HCT116 (cell line): ENCODE measurements around the gene SANBR. TPM values are rescaled to one million over a fixed set of nuclear protein-coding genes. Genes with fewer than 3 reads are reported as not detected.
"Not testable (repeated sequence)": the region's sequence is repeated elsewhere in the genome, so short reads cannot be mapped to it uniquely, and the experiment has no call there.

Experiments used
- ATAC-seq: fragments of 200-7000 bp; cut with Tn5 transposase; 2 replicates; pipeline ENCODE4 v1.9.1; 2020; ENCODE audit warnings: mild to moderate bottlenecking, moderate library complexity
- BruUV-seq: library from RNA; stranded (reverse); fragments of 400-500 nt; replicated peaks from 2 replicates; lab custom pipeline; 2021; lab: Mats Ljungman, UMichigan
- CTCF ChIA-PET: fragments of 300-600 bp; sonication (Branson Sonifier 250); formaldehyde crosslinking; loops from one replicate; lab custom pipeline; 2021; ENCODE audit warnings: antibody characterized with exemption; lab: Charles Lee
- POLR2A ChIA-PET: fragments of 300-600, 350-600 bp; sonication (Branson Sonifier 250); formaldehyde crosslinking; loops from one replicate; lab custom pipeline; 2021; ENCODE audit warnings: antibody characterized with exemption; lab: Charles Lee
- RAD21 ChIA-PET, 2 experiments: fragments of 300-600 bp; sonication (Branson Sonifier 250); formaldehyde crosslinking; loops; one replicate each; lab custom pipeline; 2023; ENCODE audit warnings: low total read pairs in 2 of 2; ENCODE audit not compliant: uncharacterized antibody in 2 of 2, unreplicated experiment in 2 of 2, low non-redundant PET in 1 of 2; lab: Charles Lee
- DNase-seq: peaks from one replicate; pipeline ENCODE4 v3.0.0-alpha.2; 2010; ENCODE audit warnings: low read depth, low spot score
- H2AFZ ChIP-seq: fragments of 200-600 bp; shearing (Covaris generic), sonication (generic); 2 replicates; pipeline ENCODE4 v1.6.1; 2017; ENCODE audit warnings: low read depth, mixed run types, mixed read lengths, antibody characterized with exemption, low read length; ENCODE audit not compliant: poor library complexity, severe bottlenecking
- H3K27ac ChIP-seq: 2 replicates; pipeline ENCODE4 v1.5.1; 2012; ENCODE audit warnings: low read depth, low read length
- H3K27me3 ChIP-seq: fragments of 200-600 bp; sonication (generic); 2 replicates; pipeline ENCODE4 v1.6.1; 2016; ENCODE audit warnings: mixed run types, low read length, mixed read lengths; ENCODE audit not compliant: insufficient read depth
- H3K36me3 ChIP-seq, 2 experiments: fragments of 200-500 bp in 1 of 2; fragments of 200-600 bp in 1 of 2; sonication (Bioruptor generic) in 1 of 2; sonication (generic) in 1 of 2; 2 replicates each; pipeline versions ENCODE4 v1.5.1 to v1.6.1; 2014 to 2016; ENCODE audit warnings: low read length in 2 of 2, inconsistent platforms in 1 of 2, mixed read lengths in 1 of 2, mixed run types in 1 of 2; ENCODE audit not compliant: insufficient read depth in 2 of 2, control insufficient read depth in 1 of 2
- H3K4me1 ChIP-seq, 2 experiments: fragments of 200-600 bp in 1 of 2; sonication (generic) in 1 of 2; 2 replicates each; pipeline versions ENCODE4 v1.5.1 to v1.6.1; 2012 to 2017; ENCODE audit warnings: low read length in 2 of 2, inconsistent platforms in 1 of 2, mild to moderate bottlenecking in 1 of 2, mixed read lengths in 1 of 2, mixed run types in 1 of 2, moderate library complexity in 1 of 2; ENCODE audit not compliant: insufficient read depth in 2 of 2, control insufficient read depth in 1 of 2
- H3K4me2 ChIP-seq: fragments of 200-600 bp; sonication (generic); 2 replicates; pipeline ENCODE4 v1.6.1; 2017; ENCODE audit warnings: mixed run types, low read length, mixed read lengths
- H3K4me3 ChIP-seq, 2 experiments: fragments of 200-600 bp in 1 of 2; sonication (generic) in 1 of 2; replicated peaks in 1 of 2; 2 replicates each; pipeline ENCODE4 v1.5.1; 2011 to 2016; ENCODE audit warnings: low read length in 2 of 2, control low read depth in 1 of 2, low read depth in 1 of 2, mild to moderate bottlenecking in 1 of 2, mixed read lengths in 1 of 2, mixed run types in 1 of 2
- H3K79me2 ChIP-seq: fragments of 200-600 bp; sonication (generic); 2 replicates; pipeline ENCODE4 v1.6.1; 2017; ENCODE audit warnings: mild to moderate bottlenecking, mixed run types, low read length, moderate library complexity, mixed read lengths; ENCODE audit not compliant: insufficient read depth
- H3K9ac ChIP-seq: fragments of 200-600 bp; sonication (generic); 2 replicates; pipeline ENCODE4 v1.6.1; 2016; ENCODE audit warnings: low read length, mixed read lengths
- H3K9me2 ChIP-seq: fragments of 200-600 bp; sonication (generic), shearing (Covaris generic); 2 replicates; pipeline ENCODE4 v1.6.1; 2017; ENCODE audit warnings: mixed run types, mild to moderate bottlenecking, moderate library complexity; ENCODE audit not compliant: insufficient read depth
- H3K9me3 ChIP-seq, 2 experiments: fragments of 200-500 bp in 1 of 2; fragments of 200-600 bp in 1 of 2; sonication (Bioruptor generic) in 1 of 2; sonication (generic) in 1 of 2; 2 replicates each; pipeline ENCODE4 v1.6.1; 2014 to 2017; ENCODE audit warnings: low read length in 2 of 2, mixed read lengths in 2 of 2, inconsistent platforms in 1 of 2, low read depth in 1 of 2, mild to moderate bottlenecking in 1 of 2, mixed run types in 1 of 2, moderate library complexity in 1 of 2; ENCODE audit not compliant: control insufficient read depth in 1 of 2, insufficient read depth in 1 of 2
- H4K20me1 ChIP-seq: fragments of 200-600 bp; sonication (generic), shearing (Covaris generic); 2 replicates; pipeline ENCODE4 v1.6.1; 2017; ENCODE audit warnings: mixed run types, mild to moderate bottlenecking, moderate library complexity; ENCODE audit not compliant: insufficient read depth
- CEBPB ChIP-seq: IDR thresholded peaks from 2 replicates; pipeline ENCODE4 v1.6.1; 2012; ENCODE audit warnings: low read depth
- POLR2AphosphoS5 ChIP-seq: IDR thresholded peaks from 2 replicates; pipeline ENCODE4 v1.6.1; 2011; ENCODE audit warnings: mild to moderate bottlenecking, low read depth, low read length, moderate library complexity
- intact Hi-C: fragments of 100-400 bp; cut with micrococcal nuclease; formaldehyde crosslinking; loops from 2 replicates; pipeline ENCODE4 v1.10.0; 2022
- total RNA-seq: library from RNA; stranded (reverse); gene quantifications from one replicate; pipeline ENCODE4 v1.2.1, GENCODE V29; 2021; ENCODE audit not compliant: unreplicated experiment

Gene SANBR
- total RNA-seq, 1 experiment from 2014 or later: 4.6 TPM

DNA sequence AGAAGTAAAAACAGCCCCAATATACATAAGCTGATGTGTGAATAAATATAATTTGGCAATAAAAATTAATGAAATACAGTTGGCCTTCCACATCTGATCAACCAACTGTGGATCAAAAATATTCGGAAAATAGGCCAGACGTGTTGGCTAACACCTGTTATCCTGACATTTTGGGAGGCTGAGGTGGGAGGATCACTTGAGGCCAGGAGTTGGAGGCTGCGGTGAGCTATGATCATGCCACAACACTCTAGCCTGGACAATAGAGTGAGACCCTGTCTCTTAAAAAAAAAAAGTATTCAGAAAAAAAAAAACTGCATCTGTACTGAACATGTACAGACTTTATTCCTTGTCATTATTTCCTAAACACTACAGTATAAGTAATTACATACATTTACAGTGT is 36.1 kb upstream of the SANBR start:
- POLR2A ChIA-PET: no interaction called here
- Histone ChIP-seq H3K79me2 (peaks cover 17% of the 10 kb centered on the region), H3K27ac (no peak overlapping the region), H3K4me2 (no peak overlapping the region), H3K9me2 (no peaks in the 10 kb centered on the region), H3K4me3 (no peak overlapping the region), H3K4me1 (no peaks in the 10 kb centered on the region), H2AFZ (no peak overlapping the region), H3K36me3 (peaks cover 14 to 19% of the 10 kb centered on the region in 2 experiments), H3K9ac (no peak overlapping the region), H4K20me1 (no peaks in the 10 kb centered on the region)
- no peak for ATAC-seq
- intact Hi-C loops: no loop called here
- BruUV-seq: no TSS peak
- RAD21 ChIA-PET: no interaction called here
- CTCF ChIA-PET: interaction anchor here (0.7 kb wide), 1 partner anchor 252 kb away, joined by 3 read pairs; no protein-coding TSS in a partner anchor
- TF ChIP-seq CEBPB (no peak), POLR2AphosphoS5 (no peak)
- TF ChIP-seq, all 23 proteins: peak for 0
- Histone ChIP-seq H3K9me3 (no peaks in the 10 kb centered on the region), H3K27me3 (no peaks in the 10 kb centered on the region)
- no peak for DNase-seq

DNA sequence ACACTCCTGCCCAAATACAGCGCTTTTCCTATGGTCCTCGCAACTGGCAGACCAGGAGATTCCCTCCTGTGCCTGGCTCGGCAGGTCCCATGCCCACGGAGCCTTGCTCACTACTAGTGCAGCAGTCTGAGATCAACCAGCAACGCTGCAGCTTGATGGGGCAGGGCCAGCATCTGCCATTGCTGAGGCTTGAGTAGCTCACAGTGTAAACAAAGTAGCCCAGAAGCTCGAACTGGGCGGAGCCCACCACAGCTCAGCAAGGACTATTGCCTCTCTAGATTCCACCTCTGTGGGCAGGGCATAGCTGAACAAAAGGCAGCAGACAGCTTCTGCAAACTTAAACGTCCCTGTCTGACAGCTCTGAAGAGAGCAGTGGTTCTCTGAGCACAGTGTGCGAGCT is 31.1 kb upstream of the SANBR start:
- POLR2A ChIA-PET: not testable (repeated sequence)

DNA sequence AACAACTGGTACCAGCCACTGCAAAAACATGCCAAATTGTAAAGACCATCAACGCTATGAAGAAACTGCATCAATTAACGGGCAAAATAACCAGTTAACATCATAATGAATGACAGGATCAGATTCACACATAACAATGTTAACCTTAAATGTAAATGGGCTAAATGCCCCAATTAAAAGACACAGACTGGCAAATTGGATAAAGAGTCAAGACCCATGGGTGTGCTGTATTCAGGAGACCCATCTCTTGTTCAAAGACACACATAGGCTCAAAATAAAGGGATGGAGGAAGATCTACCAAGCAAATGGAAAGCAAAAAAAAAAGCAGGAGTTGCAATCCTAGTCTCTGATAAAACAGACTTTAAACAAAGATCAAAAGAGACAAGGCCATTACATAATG is 29.0 kb upstream of the SANBR start:
- intact Hi-C loops, CTCF ChIA-PET, DNase-seq, H3K4me1 ChIP-seq, H3K4me3 ChIP-seq, POLR2A ChIA-PET, H3K27me3 ChIP-seq, H3K4me2 ChIP-seq, H3K9me3 ChIP-seq, H3K9ac ChIP-seq, H2AFZ ChIP-seq, ATAC-seq, BruUV-seq, RAD21 ChIA-PET, H3K27ac ChIP-seq, H4K20me1 ChIP-seq, H3K9me2 ChIP-seq, H3K79me2 ChIP-seq: not testable (repeated sequence)
- H3K36me3 ChIP-seq: peaks cover 9 to 16% of the 10 kb centered on the region in 2 experiments; a peak in 3 of 4 replicates

More for the DNA sequence above, 31.1 kb upstream of the SANBR start:
- H3K4me3 ChIP-seq, H3K9me2 ChIP-seq, H3K9ac ChIP-seq, H3K4me2 ChIP-seq, CTCF ChIA-PET, BruUV-seq, ATAC-seq, H3K79me2 ChIP-seq, H3K9me3 ChIP-seq, H3K27ac ChIP-seq, RAD21 ChIA-PET, H3K4me1 ChIP-seq, DNase-seq, H3K27me3 ChIP-seq, H2AFZ ChIP-seq, H4K20me1 ChIP-seq, intact Hi-C loops: not testable (repeated sequence)
- peaks cover 14 to 19% of the 10 kb centered on the region in 2 experiments for H3K36me3 ChIP-seq
